ENCODE measurements around the gene NAIF1. TPM values are rescaled to one million over a fixed set of nuclear protein-coding genes. Genes with fewer than 3 reads are reported as not detected.

The NAIF1 gene
- total RNA-seq, 1 experiment from 2014 or later = 12.4 TPM

DNA sequence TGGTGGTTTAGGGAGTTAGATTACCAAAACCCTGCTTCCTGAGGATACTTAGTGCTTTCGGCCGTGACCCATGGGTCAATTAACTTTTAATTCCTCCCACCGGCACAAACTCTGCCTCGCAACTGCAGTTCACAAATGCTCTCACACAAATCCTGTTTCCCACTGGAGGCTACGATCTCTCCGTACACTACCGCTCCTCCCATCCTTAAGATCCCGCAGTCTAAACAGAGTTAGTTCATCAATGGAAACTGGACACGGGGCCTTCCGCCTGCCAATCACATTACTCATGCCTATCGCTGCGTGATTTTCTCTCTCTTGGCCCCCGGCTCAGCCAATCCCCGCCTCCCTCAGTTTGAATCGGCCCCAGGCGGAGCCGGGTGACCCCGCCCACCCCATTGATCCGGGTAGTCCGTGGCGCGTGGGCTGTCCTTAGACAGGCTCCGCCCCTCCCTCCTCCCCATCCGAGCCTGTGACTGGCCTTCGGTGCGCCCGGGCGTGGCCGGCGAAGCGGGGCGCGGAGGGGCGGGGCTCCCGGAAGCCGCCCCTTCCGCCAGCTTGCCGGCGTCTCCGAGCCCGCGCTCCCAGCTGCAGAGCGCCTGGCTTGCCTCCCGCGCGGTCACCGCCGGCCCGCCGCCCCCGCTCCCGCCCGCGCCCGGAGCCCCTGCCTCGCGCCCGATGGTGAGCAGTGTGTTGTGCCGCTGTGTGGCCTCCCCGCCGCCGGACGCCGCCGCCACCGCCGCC, 695 bp upstream of the NAIF1 start, which contains the start of gene SLC25A25 (continued):
- TF ChIP-seq SMAD3 (CRISPR knock-in tag; IDR thresholded peaks at IDR 0.05; ENCODE audit: borderline replicate concordance) (no peak), TEAD1 (CRISPR knock-in tag; IDR thresholded peaks at IDR 0.05) (0 out of 2 replicates have a peak, but pooled peaks have one; percentile 41), SOX15 (CRISPR knock-in tag; IDR thresholded peaks at IDR 0.05) (no peak), ZBTB21 (CRISPR knock-in tag; IDR thresholded peaks at IDR 0.05; ENCODE audit: borderline replicate concordance) (no peak), IRF2 (CRISPR knock-in tag; IDR thresholded peaks at IDR 0.05; ENCODE audit: borderline replicate concordance, low read depth) (no peak), CBFB (CRISPR knock-in tag; IDR thresholded peaks at IDR 0.05; ENCODE audit: low read depth) (no peak), GTF2I (CRISPR knock-in tag; conservative IDR thresholded peaks at IDR 0.05) (no peak), KAT7 (CRISPR knock-in tag; IDR thresholded peaks at IDR 0.05; ENCODE audit: borderline replicate concordance) (no peak), FOXJ3 (CRISPR knock-in tag; IDR thresholded peaks at IDR 0.05; ENCODE audit: borderline replicate concordance) (no peak), NR3C1 (CRISPR knock-in tag; conservative IDR thresholded peaks at IDR 0.05; ENCODE audit: low read depth) (no peak), NR2C2 (CRISPR knock-in tag; IDR thresholded peaks at IDR 0.05) (no peak), FOXK1 (CRISPR knock-in tag; IDR thresholded peaks at IDR 0.05) (no peak), MYBL2 (CRISPR knock-in tag; IDR thresholded peaks at IDR 0.05) (peak; percentile 15; the same call in 1 of the 2 replicates), FOXP1 (CRISPR knock-in tag; IDR thresholded peaks at IDR 0.05; ENCODE audit: borderline replicate concordance) (peak; percentile 44; the same call in 1 of the 2 replicates), NFYB (CRISPR knock-in tag; conservative IDR thresholded peaks at IDR 0.05; ENCODE audit: low read depth) (0 out of 2 replicates have a peak, but pooled peaks have one; percentile 4)
- TF ChIP-seq, protein P1, sequence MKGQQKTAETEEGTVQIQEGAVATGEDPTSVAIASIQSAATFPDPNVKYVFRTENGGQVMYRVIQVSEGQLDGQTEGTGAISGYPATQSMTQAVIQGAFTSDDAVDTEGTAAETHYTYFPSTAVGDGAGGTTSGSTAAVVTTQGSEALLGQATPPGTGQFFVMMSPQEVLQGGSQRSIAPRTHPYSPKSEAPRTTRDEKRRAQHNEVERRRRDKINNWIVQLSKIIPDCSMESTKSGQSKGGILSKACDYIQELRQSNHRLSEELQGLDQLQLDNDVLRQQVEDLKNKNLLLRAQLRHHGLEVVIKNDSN (CRISPR knock-in tag; IDR thresholded peaks at IDR 0.05) = no peak
- TF ChIP-seq, protein P2, sequence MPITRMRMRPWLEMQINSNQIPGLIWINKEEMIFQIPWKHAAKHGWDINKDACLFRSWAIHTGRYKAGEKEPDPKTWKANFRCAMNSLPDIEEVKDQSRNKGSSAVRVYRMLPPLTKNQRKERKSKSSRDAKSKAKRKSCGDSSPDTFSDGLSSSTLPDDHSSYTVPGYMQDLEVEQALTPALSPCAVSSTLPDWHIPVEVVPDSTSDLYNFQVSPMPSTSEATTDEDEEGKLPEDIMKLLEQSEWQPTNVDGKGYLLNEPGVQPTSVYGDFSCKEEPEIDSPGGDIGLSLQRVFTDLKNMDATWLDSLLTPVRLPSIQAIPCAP (CRISPR knock-in tag; IDR thresholded peaks at IDR 0.05) = no peak
- TF ChIP-seq, protein P3, sequence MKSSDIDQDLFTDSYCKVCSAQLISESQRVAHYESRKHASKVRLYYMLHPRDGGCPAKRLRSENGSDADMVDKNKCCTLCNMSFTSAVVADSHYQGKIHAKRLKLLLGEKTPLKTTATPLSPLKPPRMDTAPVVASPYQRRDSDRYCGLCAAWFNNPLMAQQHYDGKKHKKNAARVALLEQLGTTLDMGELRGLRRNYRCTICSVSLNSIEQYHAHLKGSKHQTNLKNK (CRISPR knock-in tag; IDR thresholded peaks at IDR 0.05) = no peak
- TF ChIP-seq, protein P4, sequence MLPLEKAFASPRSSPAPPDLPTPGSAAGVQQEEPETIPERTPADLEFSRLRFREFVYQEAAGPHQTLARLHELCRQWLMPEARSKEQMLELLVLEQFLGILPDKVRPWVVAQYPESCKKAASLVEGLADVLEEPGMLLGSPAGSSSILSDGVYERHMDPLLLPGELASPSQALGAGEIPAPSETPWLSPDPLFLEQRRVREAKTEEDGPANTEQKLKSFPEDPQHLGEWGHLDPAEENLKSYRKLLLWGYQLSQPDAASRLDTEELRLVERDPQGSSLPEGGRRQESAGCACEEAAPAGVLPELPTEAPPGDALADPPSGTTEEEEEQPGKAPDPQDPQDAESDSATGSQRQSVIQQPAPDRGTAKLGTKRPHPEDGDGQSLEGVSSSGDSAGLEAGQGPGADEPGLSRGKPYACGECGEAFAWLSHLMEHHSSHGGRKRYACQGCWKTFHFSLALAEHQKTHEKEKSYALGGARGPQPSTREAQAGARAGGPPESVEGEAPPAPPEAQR (CRISPR knock-in tag; IDR thresholded peaks at IDR 0.05) = no peak
- TF ChIP-seq, protein P5, sequence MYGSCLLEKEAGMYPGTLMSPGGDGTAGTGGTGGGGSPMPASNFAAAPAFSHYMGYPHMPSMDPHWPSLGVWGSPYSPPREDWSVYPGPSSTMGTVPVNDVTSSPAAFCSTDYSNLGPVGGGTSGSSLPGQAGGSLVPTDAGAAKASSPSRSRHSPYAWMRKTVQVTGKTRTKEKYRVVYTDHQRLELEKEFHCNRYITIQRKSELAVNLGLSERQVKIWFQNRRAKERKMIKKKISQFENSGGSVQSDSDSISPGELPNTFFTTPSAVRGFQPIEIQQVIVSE (CRISPR knock-in tag; IDR thresholded peaks at IDR 0.05; ENCODE audit: borderline replicate concordance) = no peak
- TF ChIP-seq, protein P6, sequence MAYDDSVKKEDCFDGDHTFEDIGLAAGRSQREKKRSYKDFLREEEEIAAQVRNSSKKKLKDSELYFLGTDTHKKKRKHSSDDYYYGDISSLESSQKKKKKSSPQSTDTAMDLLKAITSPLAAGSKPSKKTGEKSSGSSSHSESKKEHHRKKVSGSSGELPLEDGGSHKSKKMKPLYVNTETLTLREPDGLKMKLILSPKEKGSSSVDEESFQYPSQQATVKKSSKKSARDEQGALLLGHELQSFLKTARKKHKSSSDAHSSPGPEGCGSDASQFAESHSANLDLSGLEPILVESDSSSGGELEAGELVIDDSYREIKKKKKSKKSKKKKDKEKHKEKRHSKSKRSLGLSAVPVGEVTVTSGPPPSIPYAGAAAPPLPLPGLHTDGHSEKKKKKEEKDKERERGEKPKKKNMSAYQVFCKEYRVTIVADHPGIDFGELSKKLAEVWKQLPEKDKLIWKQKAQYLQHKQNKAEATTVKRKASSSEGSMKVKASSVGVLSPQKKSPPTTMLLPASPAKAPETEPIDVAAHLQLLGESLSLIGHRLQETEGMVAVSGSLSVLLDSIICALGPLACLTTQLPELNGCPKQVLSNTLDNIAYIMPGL (CRISPR knock-in tag; IDR thresholded peaks at IDR 0.05) = no peak
- TF ChIP-seq, protein P7, sequence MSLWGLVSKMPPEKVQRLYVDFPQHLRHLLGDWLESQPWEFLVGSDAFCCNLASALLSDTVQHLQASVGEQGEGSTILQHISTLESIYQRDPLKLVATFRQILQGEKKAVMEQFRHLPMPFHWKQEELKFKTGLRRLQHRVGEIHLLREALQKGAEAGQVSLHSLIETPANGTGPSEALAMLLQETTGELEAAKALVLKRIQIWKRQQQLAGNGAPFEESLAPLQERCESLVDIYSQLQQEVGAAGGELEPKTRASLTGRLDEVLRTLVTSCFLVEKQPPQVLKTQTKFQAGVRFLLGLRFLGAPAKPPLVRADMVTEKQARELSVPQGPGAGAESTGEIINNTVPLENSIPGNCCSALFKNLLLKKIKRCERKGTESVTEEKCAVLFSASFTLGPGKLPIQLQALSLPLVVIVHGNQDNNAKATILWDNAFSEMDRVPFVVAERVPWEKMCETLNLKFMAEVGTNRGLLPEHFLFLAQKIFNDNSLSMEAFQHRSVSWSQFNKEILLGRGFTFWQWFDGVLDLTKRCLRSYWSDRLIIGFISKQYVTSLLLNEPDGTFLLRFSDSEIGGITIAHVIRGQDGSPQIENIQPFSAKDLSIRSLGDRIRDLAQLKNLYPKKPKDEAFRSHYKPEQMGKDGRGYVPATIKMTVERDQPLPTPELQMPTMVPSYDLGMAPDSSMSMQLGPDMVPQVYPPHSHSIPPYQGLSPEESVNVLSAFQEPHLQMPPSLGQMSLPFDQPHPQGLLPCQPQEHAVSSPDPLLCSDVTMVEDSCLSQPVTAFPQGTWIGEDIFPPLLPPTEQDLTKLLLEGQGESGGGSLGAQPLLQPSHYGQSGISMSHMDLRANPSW (CRISPR knock-in tag; conservative IDR thresholded peaks at IDR 0.05; ENCODE audit: low read depth) = no peak
- TF ChIP-seq, protein P8, sequence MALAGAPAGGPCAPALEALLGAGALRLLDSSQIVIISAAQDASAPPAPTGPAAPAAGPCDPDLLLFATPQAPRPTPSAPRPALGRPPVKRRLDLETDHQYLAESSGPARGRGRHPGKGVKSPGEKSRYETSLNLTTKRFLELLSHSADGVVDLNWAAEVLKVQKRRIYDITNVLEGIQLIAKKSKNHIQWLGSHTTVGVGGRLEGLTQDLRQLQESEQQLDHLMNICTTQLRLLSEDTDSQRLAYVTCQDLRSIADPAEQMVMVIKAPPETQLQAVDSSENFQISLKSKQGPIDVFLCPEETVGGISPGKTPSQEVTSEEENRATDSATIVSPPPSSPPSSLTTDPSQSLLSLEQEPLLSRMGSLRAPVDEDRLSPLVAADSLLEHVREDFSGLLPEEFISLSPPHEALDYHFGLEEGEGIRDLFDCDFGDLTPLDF (CRISPR knock-in tag; IDR thresholded peaks at IDR 0.05) = no peak
- TF ChIP-seq, protein P9, sequence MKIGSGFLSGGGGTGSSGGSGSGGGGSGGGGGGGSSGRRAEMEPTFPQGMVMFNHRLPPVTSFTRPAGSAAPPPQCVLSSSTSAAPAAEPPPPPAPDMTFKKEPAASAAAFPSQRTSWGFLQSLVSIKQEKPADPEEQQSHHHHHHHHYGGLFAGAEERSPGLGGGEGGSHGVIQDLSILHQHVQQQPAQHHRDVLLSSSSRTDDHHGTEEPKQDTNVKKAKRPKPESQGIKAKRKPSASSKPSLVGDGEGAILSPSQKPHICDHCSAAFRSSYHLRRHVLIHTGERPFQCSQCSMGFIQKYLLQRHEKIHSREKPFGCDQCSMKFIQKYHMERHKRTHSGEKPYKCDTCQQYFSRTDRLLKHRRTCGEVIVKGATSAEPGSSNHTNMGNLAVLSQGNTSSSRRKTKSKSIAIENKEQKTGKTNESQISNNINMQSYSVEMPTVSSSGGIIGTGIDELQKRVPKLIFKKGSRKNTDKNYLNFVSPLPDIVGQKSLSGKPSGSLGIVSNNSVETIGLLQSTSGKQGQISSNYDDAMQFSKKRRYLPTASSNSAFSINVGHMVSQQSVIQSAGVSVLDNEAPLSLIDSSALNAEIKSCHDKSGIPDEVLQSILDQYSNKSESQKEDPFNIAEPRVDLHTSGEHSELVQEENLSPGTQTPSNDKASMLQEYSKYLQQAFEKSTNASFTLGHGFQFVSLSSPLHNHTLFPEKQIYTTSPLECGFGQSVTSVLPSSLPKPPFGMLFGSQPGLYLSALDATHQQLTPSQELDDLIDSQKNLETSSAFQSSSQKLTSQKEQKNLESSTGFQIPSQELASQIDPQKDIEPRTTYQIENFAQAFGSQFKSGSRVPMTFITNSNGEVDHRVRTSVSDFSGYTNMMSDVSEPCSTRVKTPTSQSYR (CRISPR knock-in tag; IDR thresholded peaks at IDR 0.05) = no peak
